ENCODE results near the gene PPP1R27.

PPP1R27 gene

DNA sequence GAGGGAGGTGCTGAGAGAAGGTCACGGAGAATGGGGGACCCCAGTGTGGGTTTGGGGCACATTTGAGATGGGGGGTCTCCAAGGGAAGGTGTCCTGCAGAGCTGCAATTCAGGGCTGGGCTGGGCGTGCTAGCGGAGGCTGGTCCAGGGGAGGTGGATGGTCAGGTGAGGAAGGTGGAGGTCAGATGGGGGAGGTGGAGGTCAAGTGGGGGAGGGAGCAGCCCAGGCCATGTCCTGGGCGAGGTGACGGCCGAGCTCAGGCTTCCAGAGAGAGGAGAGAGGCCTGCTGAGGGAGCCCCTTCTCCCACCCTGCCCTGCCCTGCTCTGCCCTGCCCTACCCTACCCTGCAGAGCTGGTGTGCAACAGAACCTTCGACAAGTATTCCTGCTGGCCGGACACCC, 24.4 kb downstream of the PPP1R27 start:
- no peak for TF ChIP-seq POLR2A (IDR thresholded peaks at IDR 0.05; ENCODE audit: extremely low read depth, insufficient read length)
- TF ChIP-seq MYC (IDR thresholded peaks at IDR 0.05; ENCODE audit: low read depth, low read length) = no peak
- TF ChIP-seq, protein P1, sequence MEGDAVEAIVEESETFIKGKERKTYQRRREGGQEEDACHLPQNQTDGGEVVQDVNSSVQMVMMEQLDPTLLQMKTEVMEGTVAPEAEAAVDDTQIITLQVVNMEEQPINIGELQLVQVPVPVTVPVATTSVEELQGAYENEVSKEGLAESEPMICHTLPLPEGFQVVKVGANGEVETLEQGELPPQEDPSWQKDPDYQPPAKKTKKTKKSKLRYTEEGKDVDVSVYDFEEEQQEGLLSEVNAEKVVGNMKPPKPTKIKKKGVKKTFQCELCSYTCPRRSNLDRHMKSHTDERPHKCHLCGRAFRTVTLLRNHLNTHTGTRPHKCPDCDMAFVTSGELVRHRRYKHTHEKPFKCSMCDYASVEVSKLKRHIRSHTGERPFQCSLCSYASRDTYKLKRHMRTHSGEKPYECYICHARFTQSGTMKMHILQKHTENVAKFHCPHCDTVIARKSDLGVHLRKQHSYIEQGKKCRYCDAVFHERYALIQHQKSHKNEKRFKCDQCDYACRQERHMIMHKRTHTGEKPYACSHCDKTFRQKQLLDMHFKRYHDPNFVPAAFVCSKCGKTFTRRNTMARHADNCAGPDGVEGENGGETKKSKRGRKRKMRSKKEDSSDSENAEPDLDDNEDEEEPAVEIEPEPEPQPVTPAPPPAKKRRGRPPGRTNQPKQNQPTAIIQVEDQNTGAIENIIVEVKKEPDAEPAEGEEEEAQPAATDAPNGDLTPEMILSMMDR (IDR thresholded peaks at IDR 0.05; ENCODE audit: low read depth, low read length) = no peak
- TF ChIP-seq, protein P2, sequence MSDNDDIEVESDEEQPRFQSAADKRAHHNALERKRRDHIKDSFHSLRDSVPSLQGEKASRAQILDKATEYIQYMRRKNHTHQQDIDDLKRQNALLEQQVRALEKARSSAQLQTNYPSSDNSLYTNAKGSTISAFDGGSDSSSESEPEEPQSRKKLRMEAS (IDR thresholded peaks at IDR 0.05; ENCODE audit: low read depth, low read length) = no peak

DNA sequence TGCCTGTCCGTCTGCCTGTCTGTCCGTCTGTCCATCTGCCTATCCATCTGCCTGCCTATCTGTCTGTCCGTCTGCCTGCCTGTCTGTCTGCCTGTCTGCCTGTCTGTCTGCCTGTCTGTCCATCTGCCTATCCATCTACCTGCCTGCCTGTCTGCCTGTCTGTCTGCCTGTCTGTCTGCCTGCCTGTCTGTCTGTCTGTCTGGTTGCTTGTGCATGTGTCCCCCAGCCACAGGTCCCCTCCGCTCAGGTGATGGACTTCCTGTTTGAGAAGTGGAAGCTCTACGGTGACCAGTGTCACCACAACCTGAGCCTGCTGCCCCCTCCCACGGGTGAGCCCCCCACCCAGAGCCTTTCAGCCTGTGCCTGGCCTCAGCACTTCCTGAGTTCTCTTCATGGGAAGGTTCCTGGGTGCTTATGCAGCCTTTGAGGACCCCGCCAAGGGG, 25.3 kb downstream of the PPP1R27 start:
- no peak for DNase-seq (ENCODE audit: low read depth)
- H3K4me3 ChIP-seq (ENCODE audit: low read depth, low read length) = no peak overlapping the region
- TF ChIP-seq MYC (IDR thresholded peaks at IDR 0.05; ENCODE audit: low read depth, low read length) = no peak
- TF ChIP-seq POLR2A (IDR thresholded peaks at IDR 0.05; ENCODE audit: extremely low read depth, insufficient read length) = no peak
- TF ChIP-seq, protein P1 (IDR thresholded peaks at IDR 0.05; ENCODE audit: low read depth, low read length) = no peak
- TF ChIP-seq, protein P2 (IDR thresholded peaks at IDR 0.05; ENCODE audit: low read depth, low read length) = no peak

More for the DNA sequence above, 24.4 kb downstream of the PPP1R27 start:
- no peak for DNase-seq (ENCODE audit: low read depth)
- H3K4me3 ChIP-seq (ENCODE audit: low read depth, low read length) = no peak overlapping the region

DNA sequence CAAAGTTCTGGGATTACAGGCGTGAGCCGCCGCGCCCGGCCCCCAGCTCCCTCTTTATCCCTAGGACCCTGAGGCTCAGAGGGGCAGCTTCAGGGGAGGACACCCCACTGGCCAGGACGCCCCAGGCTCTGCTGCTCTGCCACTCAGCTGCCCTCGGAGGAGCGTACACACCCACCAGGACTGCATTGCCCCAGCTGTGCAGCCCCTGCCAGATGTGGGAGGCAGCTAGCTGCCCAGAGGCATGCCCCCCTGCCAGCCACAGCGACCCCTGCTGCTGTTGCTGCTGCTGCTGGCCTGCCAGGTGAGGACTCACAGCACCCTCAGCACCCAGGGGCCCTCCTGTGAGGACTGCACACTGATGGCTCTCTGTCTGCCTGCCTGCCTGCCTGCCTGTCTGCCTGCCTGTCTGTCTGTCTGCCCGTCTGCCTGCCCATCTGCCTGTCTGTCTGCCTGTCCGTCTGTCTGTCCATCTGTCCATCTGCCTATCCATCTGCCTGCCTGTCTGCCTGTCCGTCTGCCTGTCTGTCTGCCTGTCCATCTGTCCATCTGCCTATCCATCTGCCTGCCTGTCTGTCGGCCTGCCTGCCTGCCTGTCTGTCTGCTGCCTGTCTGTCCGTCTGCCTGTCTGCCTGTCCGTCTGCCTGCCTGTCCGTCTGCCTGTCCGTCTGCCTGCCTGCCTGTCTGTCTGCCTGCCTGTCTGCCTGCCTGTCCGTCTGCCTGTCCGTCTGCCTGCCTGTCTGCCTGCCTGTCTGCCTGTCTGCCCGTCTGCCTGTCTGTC, 25.9 kb downstream of the PPP1R27 start:
- TF ChIP-seq POLR2A (IDR thresholded peaks at IDR 0.05; ENCODE audit: extremely low read depth, insufficient read length) (no peak), MYC (IDR thresholded peaks at IDR 0.05; ENCODE audit: low read depth, low read length) (no peak)
- TF ChIP-seq, protein P2 (IDR thresholded peaks at IDR 0.05; ENCODE audit: low read depth, low read length) = no peak
- TF ChIP-seq, protein P1 (IDR thresholded peaks at IDR 0.05; ENCODE audit: low read depth, low read length) = no peak
- no peak for DNase-seq (ENCODE audit: low read depth)
- no peak overlapping the region for H3K4me3 ChIP-seq (ENCODE audit: low read depth, low read length)

DNA sequence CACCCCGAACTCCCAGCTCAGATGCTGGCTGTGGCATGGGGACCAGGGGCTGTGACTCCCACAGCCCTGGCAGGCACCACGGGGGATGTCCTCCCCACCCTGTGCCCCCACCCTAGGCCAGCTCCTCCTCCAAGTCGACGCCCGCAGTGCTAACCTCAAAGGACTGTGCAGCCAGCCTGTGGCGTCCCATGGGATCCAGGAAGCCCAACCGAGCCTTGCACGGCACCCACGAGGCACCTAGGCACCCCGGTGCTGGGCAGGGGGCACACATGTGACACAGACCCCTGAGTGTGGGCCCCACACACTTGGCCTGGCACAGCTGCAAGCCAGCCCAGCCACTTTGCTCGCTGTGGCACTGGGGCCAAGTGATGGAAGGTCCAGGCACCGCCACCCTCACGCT, 27.0 kb downstream of the PPP1R27 start:
- no peak overlapping the region for H3K4me3 ChIP-seq (ENCODE audit: low read depth, low read length)
- no peak for TF ChIP-seq MYC (IDR thresholded peaks at IDR 0.05; ENCODE audit: low read depth, low read length)
- TF ChIP-seq, protein P2 (IDR thresholded peaks at IDR 0.05; ENCODE audit: low read depth, low read length) = 0 out of 2 replicates have a peak, but pooled peaks have one; percentile 15
- peak; percentile 78 for DNase-seq (ENCODE audit: low read depth)

DNA sequence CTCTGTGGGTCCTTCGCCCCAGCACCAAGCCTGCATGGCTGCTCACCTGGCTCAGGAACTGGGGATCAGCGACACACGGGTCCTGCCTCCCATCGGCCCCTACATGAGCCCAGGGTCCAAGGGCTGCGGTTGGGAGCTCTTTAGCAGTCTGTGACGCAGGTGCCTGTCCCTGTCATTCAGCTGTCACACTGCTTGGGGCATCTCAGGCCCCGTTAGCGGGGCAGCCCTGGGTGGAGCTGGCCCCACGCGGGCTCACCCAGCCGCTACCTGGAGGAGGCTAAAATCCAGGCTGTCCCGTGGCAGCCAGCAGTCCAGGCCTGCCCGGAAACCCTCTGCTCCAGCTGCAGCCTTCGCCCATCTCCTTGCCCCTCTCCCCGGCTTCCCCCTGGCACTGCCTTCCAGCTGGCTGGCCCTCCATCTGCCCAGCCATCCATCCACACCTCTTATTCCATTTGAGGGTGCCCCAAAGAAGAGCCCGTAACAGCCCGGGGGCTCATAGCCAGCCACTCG, 27.6 kb downstream of the PPP1R27 start:
- no peak overlapping the region for H3K4me3 ChIP-seq (ENCODE audit: low read depth, low read length)
- TF ChIP-seq POLR2A (IDR thresholded peaks at IDR 0.05; ENCODE audit: extremely low read depth, insufficient read length) = no peak
- TF ChIP-seq, protein P2 (IDR thresholded peaks at IDR 0.05; ENCODE audit: low read depth, low read length) = no peak
- TF ChIP-seq MYC (IDR thresholded peaks at IDR 0.05; ENCODE audit: low read depth, low read length) = no peak
- TF ChIP-seq, protein P1 (IDR thresholded peaks at IDR 0.05; ENCODE audit: low read depth, low read length) = no peak
- no peak for DNase-seq (ENCODE audit: low read depth)
